IPS-18a (cell line): ENCODE data around the gene SGSM2.

ENCODE experiments used
- H3K27ac ChIP-seq: one replicate; pipeline ENCODE4 v1.5.1; 2013; ENCODE audit warnings: low read length
- H3K27me3 ChIP-seq: one replicate; pipeline ENCODE4 v1.6.1; 2013; ENCODE audit warnings: mild to moderate bottlenecking, low read length; ENCODE audit not compliant: control insufficient read depth, insufficient read depth
- H3K36me3 ChIP-seq: one replicate; pipeline ENCODE4 v1.6.1; 2013; ENCODE audit warnings: low read depth, low read length; ENCODE audit not compliant: control insufficient read depth
- H3K4me1 ChIP-seq: one replicate; pipeline ENCODE4 v1.6.1; 2013; ENCODE audit warnings: low read depth, low read length; ENCODE audit not compliant: control insufficient read depth
- H3K4me3 ChIP-seq: one replicate; pipeline ENCODE4 v1.5.1; 2013; ENCODE audit warnings: low read length
- H3K9ac ChIP-seq: one replicate; pipeline ENCODE4 v1.6.1; 2013; ENCODE audit warnings: mild to moderate bottlenecking, low read length, moderate library complexity
- H3K9me3 ChIP-seq: one replicate; pipeline ENCODE4 v1.6.1; 2013; ENCODE audit warnings: low read depth, low read length; ENCODE audit not compliant: control insufficient read depth

SGSM2 gene

DNA sequence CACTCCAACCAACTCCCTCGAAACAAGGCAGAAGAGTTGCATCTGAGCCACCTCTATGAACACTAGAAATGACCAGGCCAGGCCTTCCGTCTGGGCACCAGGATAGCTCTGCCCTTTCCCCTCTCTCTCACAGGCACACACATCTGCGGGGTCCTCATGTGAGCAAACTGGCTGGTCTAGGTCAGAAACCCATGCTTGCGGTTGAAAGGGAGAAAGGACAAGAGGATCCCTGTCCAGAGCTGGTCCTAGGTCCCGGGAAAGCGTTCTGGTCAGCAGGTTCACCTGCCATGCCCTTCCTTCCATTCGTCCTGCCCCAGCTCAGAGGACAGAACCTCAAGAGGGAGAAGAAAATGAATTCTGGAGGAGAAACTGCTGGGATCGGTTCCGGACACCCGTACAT, 60.9 kb downstream of the SGSM2 start:
- Histone ChIP-seq H3K9ac (peak overlapping the region; percentile 98), H3K4me1 (peaks cover 30% of the 10 kb centered on the region)

DNA sequence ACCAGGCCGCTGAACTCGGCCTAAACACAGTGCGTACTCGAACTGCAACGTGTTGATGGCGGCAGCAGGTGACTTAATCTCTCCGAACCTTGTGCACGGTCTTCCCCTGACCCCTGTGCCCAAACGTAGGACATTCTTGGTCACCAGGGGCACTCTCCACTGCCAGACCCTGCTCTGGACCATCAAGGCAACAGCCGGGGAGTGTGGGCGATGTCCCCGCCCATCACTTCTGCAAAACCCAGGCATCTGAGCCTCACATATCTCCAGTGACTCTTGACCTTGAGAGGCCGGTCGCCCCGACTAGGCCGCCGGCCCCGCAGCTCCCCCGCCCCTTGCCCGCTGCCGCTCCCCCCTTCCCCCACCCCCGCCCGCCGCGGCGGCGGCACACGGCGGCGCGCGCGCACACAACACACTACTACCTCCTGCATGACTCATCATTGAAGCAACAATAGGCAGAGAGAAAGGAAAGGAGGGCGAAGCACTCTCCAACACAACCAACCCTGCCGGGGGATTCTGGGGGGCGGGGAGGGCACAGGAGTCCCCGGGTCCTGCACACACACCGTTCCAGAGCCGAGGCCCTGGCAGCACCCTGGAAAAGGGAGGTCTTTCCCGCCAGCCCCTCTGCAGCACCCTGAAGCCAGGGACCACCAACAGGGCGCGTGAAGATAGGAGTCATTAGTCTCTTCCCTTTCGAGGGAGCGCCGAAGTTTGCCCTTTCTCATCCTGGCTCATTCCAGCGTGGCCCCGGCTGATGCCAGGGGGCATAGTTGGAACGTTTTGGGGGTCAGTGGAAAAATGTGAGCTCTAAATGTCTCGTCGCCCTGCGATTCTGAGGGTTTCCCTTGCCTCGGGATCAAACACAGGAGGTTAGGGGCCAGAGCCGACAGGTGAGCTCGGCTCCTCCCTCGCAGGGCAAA, 61.6 kb downstream of the SGSM2 start:
- H3K36me3 ChIP-seq = no peaks in the 10 kb centered on the region
- H3K9ac ChIP-seq = peak overlapping the region; percentile 98
- peaks cover 30% of the 10 kb centered on the region for H3K4me1 ChIP-seq
- no peaks in the 10 kb centered on the region for H3K27me3 ChIP-seq
- H3K9me3 ChIP-seq = no peaks in the 10 kb centered on the region
- peak overlapping the region; percentile 95 for H3K27ac ChIP-seq
- H3K4me3 ChIP-seq = peak overlapping the region; percentile 87

More for the DNA sequence above, 60.9 kb downstream of the SGSM2 start:
- Histone ChIP-seq H3K27ac (peak overlapping the region; percentile 58), H3K27me3 (no peaks in the 10 kb centered on the region), H3K36me3 (no peaks in the 10 kb centered on the region), H3K4me3 (peak overlapping the region; percentile 87), H3K9me3 (no peaks in the 10 kb centered on the region)

GRCh38 chr17:2399572-2400473, 62.5 kb downstream of the SGSM2 start:
- Histone ChIP-seq H3K9me3 (no peaks in the 10 kb centered on the region), H3K9ac (peak overlapping the region; percentile 98), H3K27ac (peak overlapping the region; percentile 95), H3K36me3 (no peaks in the 10 kb centered on the region), H3K27me3 (no peaks in the 10 kb centered on the region), H3K4me1 (peaks cover 26% of the 10 kb centered on the region), H3K4me3 (peak overlapping the region; percentile 87)

DNA sequence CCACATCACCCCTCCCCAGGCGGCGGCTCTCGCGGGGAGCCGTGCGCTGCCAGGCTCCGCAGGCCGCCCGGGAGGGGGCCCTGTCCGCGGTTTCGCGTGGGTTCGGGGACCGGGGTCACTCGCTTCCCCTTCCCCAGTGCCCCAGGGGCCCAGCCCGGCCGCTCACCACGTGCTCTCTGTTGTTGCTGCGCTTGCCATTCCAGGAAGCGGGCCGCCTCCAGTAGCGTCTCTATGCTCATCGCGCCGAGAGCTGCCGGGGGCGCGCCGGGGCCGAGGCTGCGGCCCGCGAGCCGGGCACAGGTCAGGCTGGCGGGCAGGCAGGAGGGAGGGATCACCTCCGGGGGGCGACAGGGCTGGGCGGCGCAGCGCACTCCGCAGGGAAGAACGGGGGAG, 63.2 kb downstream of the SGSM2 start:
- H3K4me1 ChIP-seq = peaks cover 26% of the 10 kb centered on the region
- no peaks in the 10 kb centered on the region for H3K36me3 ChIP-seq
- H3K27me3 ChIP-seq = no peaks in the 10 kb centered on the region
- no peaks in the 10 kb centered on the region for H3K9me3 ChIP-seq
- H3K9ac ChIP-seq = peak overlapping the region; percentile 98
- H3K4me3 ChIP-seq = peak overlapping the region; percentile 87
- H3K27ac ChIP-seq = peak overlapping the region; percentile 68

- H3K4me1 ChIP-seq = peaks cover 24% of the 10 kb centered on the region
- no peaks in the 10 kb centered on the region for H3K9me3 ChIP-seq
Measured at GRCh38 chr17:2400877-2401425, 63.6 kb downstream of the SGSM2 start, which contains the start of gene MNT. Gene MNT (minus strand): TSS chr17:2401060. CDS start chr17:2400712, 348 bp downstream.

DNA sequence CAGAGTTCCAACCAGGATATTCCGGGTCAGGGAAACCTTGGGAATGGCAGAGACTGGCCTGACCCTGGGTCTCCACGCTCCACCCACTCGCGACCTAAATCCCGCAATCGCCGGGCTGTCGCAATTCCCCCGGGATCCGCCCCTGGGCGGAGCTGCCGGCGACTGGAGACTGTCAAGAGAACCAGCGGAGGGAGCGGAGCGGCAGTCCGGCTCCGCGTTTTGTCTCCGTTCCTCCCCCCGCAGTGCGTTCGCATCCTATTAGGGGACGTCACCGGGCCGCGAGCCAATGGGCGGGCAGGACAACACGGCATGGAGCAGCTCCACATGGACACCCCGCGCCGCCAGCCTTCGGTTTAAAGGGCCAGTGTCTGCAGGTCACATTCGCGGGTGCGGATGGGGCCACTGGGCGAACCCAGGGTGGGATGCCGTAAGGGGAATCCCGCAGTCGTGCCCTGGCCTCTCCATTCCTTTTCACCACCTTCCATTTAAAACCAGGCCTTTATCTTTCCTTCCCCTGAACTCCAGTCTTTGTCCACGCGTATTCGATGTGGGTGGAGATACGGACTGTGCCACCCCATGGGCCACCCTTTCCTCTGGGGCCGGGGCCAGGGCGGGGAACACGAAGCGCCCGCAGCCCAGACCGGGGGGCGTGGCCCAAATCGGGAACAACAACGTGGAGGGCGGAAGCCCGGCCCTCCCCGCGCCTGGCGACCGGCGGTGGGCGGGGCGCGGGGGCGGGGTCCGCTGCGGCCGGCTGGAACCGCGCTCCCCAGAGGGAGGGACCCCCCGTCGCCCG, 64.3 kb downstream of the SGSM2 start:
- peaks cover 19% of the 10 kb centered on the region for H3K4me1 ChIP-seq
- no peaks in the 10 kb centered on the region for H3K36me3 ChIP-seq
- H3K27me3 ChIP-seq = no peaks in the 10 kb centered on the region
- H3K4me3 ChIP-seq = peak overlapping the region; percentile 87
- peak overlapping the region; percentile 98 for H3K9ac ChIP-seq
- no peaks in the 10 kb centered on the region for H3K9me3 ChIP-seq
- peak overlapping the region; percentile 89 for H3K27ac ChIP-seq

More at GRCh38 chr17:2400877-2401425, 63.6 kb downstream of the SGSM2 start, which contains the start of gene MNT:
- Histone ChIP-seq H3K36me3 (no peaks in the 10 kb centered on the region), H3K27me3 (no peaks in the 10 kb centered on the region), H3K9ac (peak within 1 kb of the TSS; percentile 98), H3K27ac (peak within 1 kb of the TSS; percentile 89), H3K4me3 (peak within 1 kb of the TSS; percentile 87)

GRCh38 chr17:2402544-2402943, 65.2 kb downstream of the SGSM2 start:
- Histone ChIP-seq H3K4me3 (peak overlapping the region; percentile 75), H3K9me3 (no peaks in the 10 kb centered on the region), H3K27ac (no peak overlapping the region), H3K27me3 (no peaks in the 10 kb centered on the region), H3K4me1 (peaks cover 13% of the 10 kb centered on the region), H3K36me3 (no peaks in the 10 kb centered on the region), H3K9ac (peak overlapping the region; percentile 64)

DNA sequence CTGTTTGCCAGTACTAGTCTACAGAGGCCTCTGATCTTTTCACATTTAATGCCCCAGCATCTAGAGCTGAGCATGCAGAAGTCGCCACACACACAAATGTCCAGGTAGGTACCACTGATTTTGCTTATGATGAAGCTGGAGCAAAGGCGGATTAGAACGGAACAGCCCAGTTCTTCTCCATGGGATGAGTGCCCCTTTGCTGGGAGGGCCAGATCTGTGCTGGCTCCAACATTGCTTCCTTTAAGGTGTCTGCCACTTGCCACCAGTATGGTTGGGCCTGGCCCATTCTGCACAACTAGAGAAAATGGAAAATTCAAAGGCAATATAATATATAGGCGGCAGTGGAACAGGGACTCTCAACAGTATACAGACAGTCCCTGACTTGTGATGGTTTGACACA, 65.7 kb downstream of the SGSM2 start:
- Histone ChIP-seq H3K4me3 (no peak overlapping the region), H3K9me3 (no peaks in the 10 kb centered on the region), H3K36me3 (no peaks in the 10 kb centered on the region), H3K4me1 (peaks cover 8% of the 10 kb centered on the region), H3K9ac (no peak overlapping the region), H3K27me3 (no peaks in the 10 kb centered on the region), H3K27ac (no peak overlapping the region)

DNA sequence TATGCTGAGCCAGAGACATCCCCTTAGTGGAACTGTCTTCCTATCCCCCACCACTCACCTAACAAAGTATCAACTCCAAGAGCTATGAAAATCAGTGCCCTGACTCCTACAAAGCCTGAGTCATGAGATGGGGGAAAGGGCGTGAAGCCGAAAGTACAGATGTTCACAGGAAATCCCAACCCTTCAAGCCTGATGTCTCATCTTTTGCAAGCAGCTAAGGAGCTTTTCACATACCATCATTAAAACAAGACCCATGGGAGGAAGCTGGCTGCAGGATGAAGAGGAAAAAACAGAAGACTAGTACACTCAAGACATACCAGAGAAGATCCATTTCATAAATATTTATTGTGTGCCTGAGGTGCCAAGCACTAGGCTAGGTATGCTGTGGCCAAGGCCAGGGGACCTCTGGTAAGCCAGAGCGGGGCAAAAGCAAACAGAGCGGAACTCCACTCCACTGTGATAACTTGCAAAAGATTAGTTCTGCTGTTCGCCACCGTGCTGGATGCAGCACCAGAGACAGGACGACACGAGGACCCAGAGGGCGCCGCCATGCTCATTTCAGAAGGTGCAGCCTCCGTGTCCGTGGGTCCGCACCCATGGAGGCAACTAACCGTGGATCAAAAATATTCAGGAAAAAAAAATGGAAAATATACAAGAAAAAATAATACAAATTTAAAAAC, 68.1 kb downstream of the SGSM2 start:
- peaks cover 2% of the 10 kb centered on the region for H3K4me1 ChIP-seq
- H3K9me3 ChIP-seq = no peaks in the 10 kb centered on the region
- H3K36me3 ChIP-seq = no peaks in the 10 kb centered on the region
- no peak overlapping the region for H3K27ac ChIP-seq
- H3K4me3 ChIP-seq = no peak overlapping the region
- no peak overlapping the region for H3K9ac ChIP-seq
- H3K27me3 ChIP-seq = no peaks in the 10 kb centered on the region

DNA sequence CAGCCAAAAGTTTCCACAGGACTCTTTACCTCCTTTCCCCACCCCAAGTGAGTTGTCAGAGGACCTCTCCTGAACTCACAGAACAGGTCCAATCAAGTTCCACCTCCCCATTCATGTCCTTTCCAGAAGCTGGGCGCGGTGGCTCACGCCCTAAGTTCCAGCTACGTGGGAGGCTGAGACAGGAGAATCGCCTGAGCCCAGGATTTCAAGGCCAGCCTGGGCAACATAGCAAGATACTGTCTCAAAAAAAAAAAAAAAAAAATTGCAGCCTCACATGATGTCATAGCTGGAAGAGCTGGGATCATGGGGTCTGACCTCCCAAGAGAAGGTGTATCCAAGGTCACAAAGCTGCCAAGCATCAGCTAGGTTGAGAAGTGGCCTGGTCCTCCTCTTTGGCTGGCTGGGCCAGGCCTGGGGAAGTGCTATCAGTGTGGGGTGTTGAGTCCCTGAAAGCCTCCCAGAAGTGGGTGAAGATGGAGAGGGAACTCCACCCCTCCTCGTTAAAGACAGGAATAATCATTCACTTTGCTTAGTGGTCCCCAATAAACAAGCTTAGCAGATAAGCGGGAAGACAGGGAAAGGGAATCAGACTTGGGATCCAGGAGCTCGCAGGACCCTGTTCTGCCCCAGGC, 69.1 kb downstream of the SGSM2 start:
- H3K4me1 ChIP-seq = peaks cover 2% of the 10 kb centered on the region
- H3K4me3 ChIP-seq = no peak overlapping the region
- no peaks in the 10 kb centered on the region for H3K9me3 ChIP-seq
- peaks cover 3% of the 10 kb centered on the region for H3K36me3 ChIP-seq
- no peak overlapping the region for H3K27ac ChIP-seq
- H3K27me3 ChIP-seq = no peaks in the 10 kb centered on the region
- H3K9ac ChIP-seq = no peak overlapping the region
